SKM-1 treated with dmso at 0.1 percent for 144 hours (cell line): Measurements from ENCODE around the gene PPP2R2D.

Experiments used
- DNase-seq: peaks from one replicate; lab custom pipeline; 2025; ENCODE audit not compliant: unreplicated experiment; lab: John Stamatoyannopoulos, UW

Gene PPP2R2D

GRCh38 chr10:131900350-131901152 lies at the start of gene PPP2R2D:
TSS of gene PPP2R2D (plus strand) at chr10:131901008. CDS start at chr10:131901149, 141 bp downstream.
- peak; percentile 82 for DNase-seq

- DNase-seq, result no peak
Observed at GRCh38 chr10:131851346-131851745, 49.5 kb upstream of the PPP2R2D start.

GRCh38 chr10:131852176-131852822 lies 48.5 kb upstream of the PPP2R2D start:
- no peak for DNase-seq

- no peak for DNase-seq
Observed at GRCh38 chr10:131852823-131853609, 47.8 kb upstream of the PPP2R2D start.

- DNase-seq, result no peak
Observed at GRCh38 chr10:131853610-131853964, 47.2 kb upstream of the PPP2R2D start.

- DNase-seq, result no peak
Observed at GRCh38 chr10:131854579-131855335, 46.1 kb upstream of the PPP2R2D start.

- DNase-seq, result no peak
Observed at GRCh38 chr10:131855461-131856401, 45.1 kb upstream of the PPP2R2D start.

- DNase-seq, result no peak
Observed at GRCh38 chr10:131856441-131857094, 44.2 kb upstream of the PPP2R2D start.

GRCh38 chr10:131857156-131858117 lies 43.4 kb upstream of the PPP2R2D start:
- DNase-seq, result no peak

- no peak for DNase-seq
Observed at GRCh38 chr10:131858118-131858515, 42.7 kb upstream of the PPP2R2D start.

GRCh38 chr10:131858583-131859340 lies 42.0 kb upstream of the PPP2R2D start:
- no peak for DNase-seq

GRCh38 chr10:131859341-131860020 lies 41.3 kb upstream of the PPP2R2D start:
- no peak for DNase-seq

GRCh38 chr10:131860311-131860710 lies 40.5 kb upstream of the PPP2R2D start:
- DNase-seq, result no peak

GRCh38 chr10:131860806-131861440 lies 39.9 kb upstream of the PPP2R2D start:
- no peak for DNase-seq

GRCh38 chr10:131862548-131862947 lies 38.3 kb upstream of the PPP2R2D start:
- no peak for DNase-seq

- DNase-seq, result no peak
Observed at GRCh38 chr10:131865223-131865917, 35.4 kb upstream of the PPP2R2D start.
